ENCODE results near the gene AZIN2. TPM values are rescaled to one million over a fixed set of nuclear protein-coding genes. Genes with fewer than 3 reads are reported as not detected.

The AZIN2 gene
- total RNA-seq, 2 experiments from 2014 or later: 2.5 TPM

GRCh38 chr1:33140153-33141149 is 59.5 kb downstream of the AZIN2 start:
- TF ChIP-seq CTCF (IDR thresholded peaks at IDR 0.05): no peak
- ChIA-PET POLR2A (interaction anchor here (0.6 to 1.2 kb wide), 3 partner anchors 13 to 119 kb away, joined by 3 to 6 read pairs (median 3); no protein-coding TSS in a partner anchor), CTCF (interaction anchor here (0.7 to 1.7 kb wide), 3 partner anchors 13 to 45 kb away, joined by 3 to 6 read pairs (median 3); no protein-coding TSS in a partner anchor)
- DNase-seq: no peak
- intact Hi-C loops (cut with micrococcal nuclease): no loop called here
- H3K27ac Mint-ChIP-seq: no peak overlapping the region
- H3K4me1 Mint-ChIP-seq (ENCODE audit: low read depth): peaks cover 2% of the 10 kb centered on the region
- H3K36me3 Mint-ChIP-seq (ENCODE audit: low read depth): no peaks in the 10 kb centered on the region
- H3K4me3 Mint-ChIP-seq: no peak overlapping the region
- H3K9me3 Mint-ChIP-seq: no peaks in the 10 kb centered on the region
- peak; percentile 47 for ATAC-seq
- no peaks in the 10 kb centered on the region for H3K27me3 Mint-ChIP-seq

- Mint-ChIP-seq H3K27me3 (no peaks in the 10 kb centered on the region), H3K9me3 (no peaks in the 10 kb centered on the region), H3K36me3 (ENCODE audit: low read depth) (no peaks in the 10 kb centered on the region), H3K4me3 (no peak overlapping the region), H3K4me1 (ENCODE audit: low read depth) (peaks cover 2% of the 10 kb centered on the region), H3K27ac (no peak overlapping the region)
- POLR2A ChIA-PET: interaction anchor here (0.6 kb wide), 1 partner anchor 14 kb away, joined by 3 read pairs; no protein-coding TSS in a partner anchor
- CTCF ChIA-PET: interaction anchor here (0.7 to 0.9 kb wide), 4 partner anchors 14 to 154 kb away, joined by 3 read pairs; no protein-coding TSS in a partner anchor
- no peak for DNase-seq
- intact Hi-C loops (cut with micrococcal nuclease): no loop called here
- no peak for TF ChIP-seq CTCF (IDR thresholded peaks at IDR 0.05)
- ATAC-seq: no peak
Measured at GRCh38 chr1:33141216-33141615, 60.3 kb downstream of the AZIN2 start.

- Mint-ChIP-seq H3K36me3 (ENCODE audit: low read depth) (peaks cover 2% of the 10 kb centered on the region), H3K27ac (no peak overlapping the region), H3K4me1 (ENCODE audit: low read depth) (peaks cover 2% of the 10 kb centered on the region), H3K4me3 (no peak overlapping the region), H3K9me3 (no peaks in the 10 kb centered on the region), H3K27me3 (no peaks in the 10 kb centered on the region)
- TF ChIP-seq CTCF (IDR thresholded peaks at IDR 0.05): no peak
- DNase-seq (no peak), ATAC-seq (no peak)
- ChIA-PET POLR2A (no interaction called here), CTCF (interaction anchor here (0.8 to 0.9 kb wide), 2 partner anchors 46 to 154 kb away, joined by 3 read pairs; no protein-coding TSS in a partner anchor)
- intact Hi-C loops (cut with micrococcal nuclease): no loop called here
Measured at GRCh38 chr1:33141781-33142180, 60.8 kb downstream of the AZIN2 start.

- TF ChIP-seq CTCF (IDR thresholded peaks at IDR 0.05): no peak
- intact Hi-C loops (cut with micrococcal nuclease): no loop called here
- Mint-ChIP-seq H3K27ac (no peak overlapping the region), H3K36me3 (ENCODE audit: low read depth) (peaks cover 2% of the 10 kb centered on the region), H3K9me3 (no peaks in the 10 kb centered on the region), H3K4me3 (no peak overlapping the region), H3K4me1 (ENCODE audit: low read depth) (peaks cover 2% of the 10 kb centered on the region), H3K27me3 (no peaks in the 10 kb centered on the region)
- ChIA-PET POLR2A (no interaction called here), CTCF (interaction anchor here (1.0 to 1.2 kb wide), 2 partner anchors 57 to 155 kb away, joined by 3 read pairs; no protein-coding TSS in a partner anchor)
- ATAC-seq (no peak), DNase-seq (no peak)
Measured at GRCh38 chr1:33142483-33143064, 61.6 kb downstream of the AZIN2 start.
